Fibroblast of mammary gland (primary cell): ENCODE results near the gene PSMD12.

Source experiments
- DNase-seq: peaks from one replicate; pipeline ENCODE4 v3.0.0-alpha.2; 2010; ENCODE audit warnings: low read depth
- H3K4me3 ChIP-seq: 2 replicates; pipeline ENCODE4 v1.5.1; 2011; ENCODE audit warnings: low read depth, mild to moderate bottlenecking, low read length, moderate library complexity; ENCODE audit not compliant: control insufficient read depth
- TF ChIP-seq, protein P1 (sequence below): conservative IDR thresholded peaks from 2 replicates; pipeline ENCODE4 v1.5.1; 2011; ENCODE audit warnings: low read depth, low read length, inconsistent platforms; ENCODE audit not compliant: control insufficient read depth, insufficient read depth

The PSMD12 gene

DNA sequence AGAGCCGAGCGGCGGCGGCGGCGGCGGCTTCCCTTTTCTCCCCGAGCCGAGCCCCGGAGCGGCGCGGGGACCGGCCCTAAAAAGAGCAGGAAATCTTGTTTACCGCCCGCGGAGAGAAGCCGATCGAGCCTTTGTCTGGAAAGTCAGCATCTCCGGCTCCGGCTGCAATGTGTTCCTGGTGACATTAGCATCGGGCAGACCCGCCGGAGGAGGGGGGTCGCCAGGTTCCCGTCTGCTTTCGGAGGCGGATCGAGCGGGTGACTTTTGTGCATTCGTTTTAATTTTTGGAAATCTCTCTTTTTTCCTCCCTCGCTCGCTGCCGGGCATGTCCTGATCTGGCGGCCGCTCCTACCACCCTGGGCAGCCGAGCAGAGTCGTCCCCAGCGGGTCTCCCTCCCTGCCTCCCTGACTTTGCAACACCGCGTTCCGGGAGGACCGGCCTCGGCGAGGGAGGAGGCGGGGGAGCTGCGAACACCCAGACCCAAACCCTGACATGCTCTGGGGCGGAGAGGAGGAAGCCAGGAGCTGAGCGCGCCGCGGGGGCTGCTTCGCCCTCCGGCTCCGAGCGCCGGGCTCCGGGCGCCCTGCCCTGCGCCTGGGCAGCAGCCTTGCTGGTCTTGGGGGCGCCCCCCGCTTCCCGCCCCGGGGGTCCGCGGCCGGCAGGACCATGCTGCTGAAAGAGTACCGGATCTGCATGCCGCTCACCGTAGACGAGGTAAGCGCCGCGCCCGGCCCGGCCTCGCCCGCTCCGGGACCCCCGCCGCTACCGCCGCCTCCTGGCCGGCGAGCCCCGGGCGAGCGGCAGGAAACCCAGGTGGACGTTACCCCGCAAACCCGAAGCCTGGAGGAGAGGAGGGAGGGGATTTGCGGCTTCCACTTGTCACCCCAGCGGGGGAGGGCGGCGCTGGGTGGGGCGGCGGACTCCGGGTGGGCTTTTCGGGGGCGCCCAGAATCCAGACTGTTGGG is 11.4 kb upstream of the PSMD12 start:
- H3K4me3 ChIP-seq, result peak overlapping the region; percentile 70
- TF ChIP-seq, protein P1, sequence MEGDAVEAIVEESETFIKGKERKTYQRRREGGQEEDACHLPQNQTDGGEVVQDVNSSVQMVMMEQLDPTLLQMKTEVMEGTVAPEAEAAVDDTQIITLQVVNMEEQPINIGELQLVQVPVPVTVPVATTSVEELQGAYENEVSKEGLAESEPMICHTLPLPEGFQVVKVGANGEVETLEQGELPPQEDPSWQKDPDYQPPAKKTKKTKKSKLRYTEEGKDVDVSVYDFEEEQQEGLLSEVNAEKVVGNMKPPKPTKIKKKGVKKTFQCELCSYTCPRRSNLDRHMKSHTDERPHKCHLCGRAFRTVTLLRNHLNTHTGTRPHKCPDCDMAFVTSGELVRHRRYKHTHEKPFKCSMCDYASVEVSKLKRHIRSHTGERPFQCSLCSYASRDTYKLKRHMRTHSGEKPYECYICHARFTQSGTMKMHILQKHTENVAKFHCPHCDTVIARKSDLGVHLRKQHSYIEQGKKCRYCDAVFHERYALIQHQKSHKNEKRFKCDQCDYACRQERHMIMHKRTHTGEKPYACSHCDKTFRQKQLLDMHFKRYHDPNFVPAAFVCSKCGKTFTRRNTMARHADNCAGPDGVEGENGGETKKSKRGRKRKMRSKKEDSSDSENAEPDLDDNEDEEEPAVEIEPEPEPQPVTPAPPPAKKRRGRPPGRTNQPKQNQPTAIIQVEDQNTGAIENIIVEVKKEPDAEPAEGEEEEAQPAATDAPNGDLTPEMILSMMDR, result no peak
- no peak for DNase-seq

DNA sequence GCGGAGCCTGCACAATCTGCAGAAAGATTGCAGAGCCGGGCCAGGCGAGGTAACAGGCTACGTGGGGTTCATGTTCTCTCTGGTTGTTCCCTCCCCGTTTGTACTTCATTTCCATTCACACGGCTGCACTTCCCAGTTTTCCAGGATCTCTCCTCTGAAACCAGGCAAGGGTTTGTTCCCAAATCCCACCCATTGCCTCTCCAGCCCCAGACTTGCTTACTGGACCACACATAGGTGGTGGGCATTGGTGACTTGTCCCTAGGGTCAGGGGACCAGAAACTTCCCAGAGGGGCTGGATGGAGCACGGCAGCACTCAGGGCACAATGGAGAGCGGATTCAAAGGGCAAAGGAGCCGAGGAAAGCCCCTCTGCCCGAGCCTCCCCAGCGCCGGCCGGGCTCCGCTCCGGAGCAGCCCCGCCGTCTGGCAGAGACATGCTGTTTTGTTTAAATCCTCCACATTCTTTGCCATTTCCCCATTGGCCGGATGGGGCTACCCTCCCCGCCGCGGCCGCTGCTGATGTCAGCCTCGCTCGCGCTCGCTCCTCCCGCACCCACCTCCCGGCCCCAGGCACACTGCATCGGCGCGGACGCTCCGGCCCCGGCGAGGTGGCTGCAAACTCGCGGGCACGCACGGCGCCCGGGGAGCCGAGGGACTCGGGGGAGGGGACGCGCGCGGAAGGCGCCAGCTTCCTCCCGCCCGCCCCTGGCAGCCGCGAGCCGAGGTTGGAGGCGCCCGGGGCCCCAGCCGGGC is 10.5 kb upstream of the PSMD12 start, which contains the start of gene PITPNC1:
TSS of gene PITPNC1 (plus strand) at position 545 of the 751 bp plus-strand sequence.
- peak; percentile 83 for DNase-seq
- H3K4me3 ChIP-seq, result peak within 1 kb of the TSS; percentile 70
- TF ChIP-seq, protein P1, result no peak

DNA sequence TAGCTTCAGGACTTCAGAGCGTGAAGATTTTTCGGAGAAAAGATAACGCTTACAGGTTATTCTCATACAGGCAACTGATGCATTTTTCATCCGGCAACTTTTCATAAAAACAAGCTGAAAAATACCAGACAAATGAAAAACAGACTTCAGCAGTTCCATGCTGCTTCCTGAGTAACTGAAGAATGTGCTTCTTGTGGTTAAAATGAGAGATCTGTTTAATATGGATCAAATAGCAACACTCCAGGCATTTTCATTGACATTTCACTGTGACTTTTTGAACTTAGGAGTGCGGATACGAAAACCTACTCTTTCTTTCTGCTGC is 10.0 kb upstream of the PSMD12 start:
- DNase-seq, result peak; percentile 76
- peak overlapping the region; percentile 70 for H3K4me3 ChIP-seq
- TF ChIP-seq, protein P1, result no peak

DNA sequence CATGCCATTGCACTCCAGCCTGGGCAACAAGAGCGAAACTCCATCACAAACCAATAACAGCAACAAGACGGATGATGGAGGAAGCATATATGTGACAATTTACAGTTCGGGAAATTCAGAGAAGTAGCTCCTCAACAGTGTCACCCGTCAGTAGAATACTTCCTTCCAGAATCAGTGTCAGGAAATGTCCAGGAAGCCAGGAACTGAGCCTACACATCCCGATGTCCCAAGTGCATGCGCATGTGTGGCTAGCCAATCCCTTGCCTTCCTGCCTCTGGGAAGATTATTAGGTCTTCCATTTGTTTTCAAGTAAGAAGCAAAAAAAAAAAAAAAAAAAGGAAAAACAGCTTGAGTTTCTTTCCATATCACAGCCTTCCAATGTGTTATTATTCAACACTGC is 9.3 kb upstream of the PSMD12 start:
- no peak overlapping the region for H3K4me3 ChIP-seq
- TF ChIP-seq, protein P1, result no peak
- DNase-seq, result peak; percentile 51

DNA sequence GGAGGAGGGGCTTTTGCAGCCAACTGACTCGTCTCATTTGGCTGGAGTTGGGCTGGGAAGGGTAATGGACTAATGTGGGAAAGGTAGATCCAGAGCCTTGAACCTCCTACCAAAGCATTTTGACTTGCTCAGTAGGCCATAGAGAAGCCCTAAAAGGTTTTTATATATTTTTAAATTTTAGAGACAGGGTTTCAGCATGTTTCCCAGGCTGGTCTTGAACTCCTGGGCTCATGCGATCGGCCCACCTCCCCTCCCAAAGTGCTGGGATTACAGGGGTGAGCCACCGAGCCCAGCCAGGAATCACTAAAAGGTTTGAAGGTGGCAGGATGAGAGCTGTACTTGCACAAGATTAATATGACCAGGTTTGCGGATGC is 8.7 kb upstream of the PSMD12 start:
- TF ChIP-seq, protein P1, result no peak
- no peak for DNase-seq
- no peak overlapping the region for H3K4me3 ChIP-seq

DNA sequence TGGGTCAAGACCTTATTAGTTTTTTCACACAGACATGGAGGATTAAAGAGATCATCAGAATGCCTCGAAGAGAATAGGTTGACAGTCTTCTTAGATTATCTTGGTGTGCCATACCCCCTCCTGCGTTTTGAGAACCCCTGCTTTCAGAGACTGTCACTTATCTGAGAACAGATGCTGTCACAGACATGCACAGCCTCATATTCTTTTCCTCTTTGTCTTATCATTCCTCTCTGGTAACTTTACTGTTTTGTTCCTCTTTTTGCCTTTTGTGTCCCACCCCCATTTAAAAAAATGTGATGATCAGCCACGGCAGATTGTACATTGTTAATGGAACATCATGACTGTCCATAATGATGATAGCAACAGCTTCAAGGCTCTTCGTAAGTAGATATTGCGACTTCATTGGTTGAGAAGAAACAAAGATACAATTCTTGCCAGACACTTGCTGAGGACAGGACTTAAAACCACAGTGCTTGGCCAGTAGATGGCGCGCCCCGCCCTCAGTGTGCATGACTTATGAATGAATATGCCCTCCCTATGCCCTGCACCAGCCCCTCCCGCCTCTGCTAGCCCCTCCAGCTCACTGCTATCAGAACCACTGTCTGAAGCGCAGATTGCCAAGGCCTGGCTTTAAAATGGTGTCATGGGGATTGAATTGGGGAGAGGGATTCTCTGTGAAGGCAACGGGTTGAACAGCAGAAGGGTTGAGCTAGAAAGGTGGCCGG is 8.1 kb upstream of the PSMD12 start:
- TF ChIP-seq, protein P1, result peak; percentile 91
- peak; percentile 85 for DNase-seq
- H3K4me3 ChIP-seq, result no peak overlapping the region
